T follicular helper cell (primary cell): ENCODE data around the gene MRM2.

Source experiments
- DNase-seq: peaks from one replicate; pipeline ENCODE4 v3.0.0-alpha.2; 2020; ENCODE audit warnings: low read depth

The MRM2 gene

DNA sequence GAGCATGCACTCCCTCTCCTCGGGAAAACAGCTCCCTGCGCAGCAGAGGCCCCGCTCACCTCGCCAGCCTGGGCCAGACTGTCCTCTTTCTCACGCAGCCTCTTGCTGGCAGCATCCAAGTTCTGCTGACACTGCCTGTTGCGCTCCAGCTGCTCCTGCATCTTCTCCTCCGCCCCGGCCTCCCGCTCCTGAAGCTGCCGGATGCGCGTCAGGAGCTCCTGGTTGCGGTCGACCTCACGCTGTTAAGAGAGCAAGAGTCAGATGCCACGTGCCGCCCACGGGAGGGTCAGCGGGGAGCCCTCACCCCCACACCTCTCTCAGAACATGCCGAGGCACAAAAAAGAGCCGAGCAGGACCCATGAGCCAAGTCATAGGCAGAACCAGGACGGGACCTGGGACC is 19.5 kb downstream of the MRM2 start:
- DNase-seq, result no peak

DNA sequence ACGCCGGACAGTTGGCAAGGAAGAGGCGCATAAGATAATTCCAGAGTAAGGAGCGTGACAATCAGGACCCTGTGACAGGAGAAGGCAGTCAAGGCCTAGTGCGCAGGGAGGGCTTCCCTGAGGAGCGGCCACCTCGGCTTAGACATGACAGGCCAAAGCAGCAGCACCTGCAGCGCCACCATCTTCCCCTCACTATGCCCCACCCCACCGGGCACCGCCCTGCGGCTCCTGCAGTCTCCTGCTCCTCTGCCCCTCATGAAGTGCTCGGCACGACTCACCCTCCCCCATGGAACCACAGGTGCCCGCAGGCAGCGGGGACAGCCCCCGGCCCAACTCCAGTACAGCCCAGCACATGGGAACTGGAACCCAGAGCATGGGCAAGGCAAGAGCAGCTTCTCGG is 21.1 kb downstream of the MRM2 start:
- DNase-seq, result no peak

DNA sequence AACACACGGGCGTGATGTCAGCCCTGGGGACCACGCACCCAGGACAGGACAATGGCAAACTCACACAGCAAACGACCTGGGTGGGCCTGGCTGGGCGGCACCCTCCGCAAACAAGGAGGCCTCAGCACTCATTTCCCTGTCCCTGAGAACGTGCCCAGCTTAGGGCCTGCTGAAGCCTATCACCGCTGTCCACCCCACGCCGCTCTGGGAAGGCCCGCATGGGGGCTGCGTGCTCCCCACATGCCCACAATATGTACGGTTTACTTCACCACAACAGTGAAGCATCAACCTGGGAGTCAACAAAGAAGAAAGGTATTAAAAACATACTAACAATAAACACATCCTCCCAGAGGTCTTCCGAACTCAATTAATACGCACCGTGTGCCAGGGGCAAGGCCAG is 21.5 kb downstream of the MRM2 start:
- DNase-seq, result no peak

DNA sequence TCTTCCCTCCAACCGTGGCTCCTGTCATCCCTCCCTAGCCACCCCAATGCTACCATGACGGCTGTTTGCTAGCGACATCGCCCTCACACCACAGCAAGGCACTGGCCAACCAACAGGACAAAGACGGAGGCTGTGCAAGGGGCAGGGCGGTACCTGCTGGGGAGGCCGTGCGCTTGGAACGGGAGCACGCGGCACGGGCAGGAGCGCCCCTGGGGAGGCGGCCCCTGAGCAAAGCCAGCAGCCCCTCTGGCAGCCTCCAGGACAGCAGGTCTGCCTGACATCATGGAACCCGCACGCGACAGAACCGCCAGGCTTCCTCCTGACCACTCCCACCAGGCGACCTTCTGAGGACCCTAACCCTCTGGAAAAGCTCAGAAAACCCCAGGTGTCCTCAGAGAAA is 22.0 kb downstream of the MRM2 start:
- no peak for DNase-seq

DNA sequence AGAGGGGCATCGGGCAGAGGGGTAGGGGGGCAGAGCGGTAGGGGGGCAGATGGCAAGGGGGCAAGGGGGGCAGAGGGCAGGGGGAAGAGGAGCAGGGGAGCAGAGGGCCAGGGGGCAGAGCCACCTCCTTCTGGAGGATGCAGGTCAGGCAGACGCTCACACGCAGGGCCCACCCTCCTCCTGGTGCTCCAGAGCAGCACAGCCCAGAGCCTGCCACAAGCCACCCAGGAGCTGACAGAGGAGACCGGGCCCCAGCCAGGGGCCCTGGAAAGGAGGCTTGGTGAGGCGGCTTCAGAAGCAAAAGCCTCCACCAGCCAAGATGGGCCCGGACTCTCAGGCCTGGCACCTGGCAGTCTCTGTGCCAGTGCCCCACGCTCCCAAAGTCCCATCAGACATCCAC is 22.4 kb downstream of the MRM2 start:
- DNase-seq, result no peak

- DNase-seq, result no peak
Observed at GRCh38 chr7:2219136-2219535, 22.9 kb downstream of the MRM2 start.

DNA sequence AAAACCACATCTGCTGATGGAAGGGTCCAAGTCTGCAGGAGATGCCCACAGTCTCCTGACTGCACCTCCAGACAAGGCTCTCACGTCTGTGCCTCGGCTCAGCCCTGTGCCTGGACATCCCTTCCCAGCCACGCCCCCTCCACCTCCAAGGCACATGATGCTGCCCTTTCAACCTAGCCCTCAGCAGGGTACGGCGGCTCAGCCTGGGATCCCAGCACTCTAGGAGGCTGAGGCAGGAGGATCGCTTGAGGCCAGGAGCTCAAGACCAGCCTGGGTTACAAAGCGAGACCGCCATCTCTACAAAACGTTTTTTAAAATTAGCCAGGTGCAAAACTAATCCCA is 23.6 kb downstream of the MRM2 start:
- DNase-seq, result no peak

- DNase-seq, result no peak
Observed at GRCh38 chr7:2217716-2218443, 24.1 kb downstream of the MRM2 start.

DNA sequence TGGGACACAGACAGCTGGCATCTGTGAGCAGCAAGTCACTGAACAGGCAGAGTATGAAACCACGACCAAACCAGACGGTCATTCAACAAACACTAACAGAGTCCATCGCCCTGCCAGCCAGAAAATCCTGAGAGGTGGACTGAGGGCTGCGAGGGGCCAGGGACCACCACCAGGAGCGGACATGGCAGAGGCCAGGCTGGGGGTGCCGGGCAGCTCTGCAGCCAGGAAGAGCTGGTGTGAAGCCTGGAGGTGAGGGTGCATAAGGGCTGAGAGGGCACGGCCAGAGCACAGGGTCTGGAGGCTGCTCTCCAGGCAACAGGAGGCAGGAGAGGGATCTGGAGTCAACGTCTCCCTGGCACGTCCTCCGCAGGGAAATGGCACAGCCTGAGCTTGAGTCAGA is 24.8 kb downstream of the MRM2 start:
- no peak for DNase-seq

GRCh38 chr7:2215851-2216250 is 26.2 kb downstream of the MRM2 start:
- DNase-seq, result no peak

DNA sequence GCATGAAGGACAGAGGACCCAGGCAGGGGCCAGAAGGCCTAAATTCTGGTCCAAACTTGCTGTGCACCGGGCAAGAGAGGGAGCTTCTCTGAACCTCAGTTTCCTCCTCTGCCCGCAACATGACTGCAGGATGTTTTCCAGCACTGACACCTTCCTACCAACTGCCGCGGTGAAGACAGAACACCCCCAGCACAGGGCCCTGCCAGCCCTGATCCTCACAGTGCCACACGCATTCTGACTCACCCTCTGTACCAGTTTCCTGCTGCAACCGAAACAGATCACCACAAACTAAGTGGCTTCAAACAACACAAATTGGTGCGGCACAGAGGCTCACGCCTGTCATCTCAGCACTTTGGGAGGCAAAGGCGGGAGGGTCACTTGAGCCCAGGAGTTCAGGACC is 27.4 kb downstream of the MRM2 start:
- no peak for DNase-seq

DNA sequence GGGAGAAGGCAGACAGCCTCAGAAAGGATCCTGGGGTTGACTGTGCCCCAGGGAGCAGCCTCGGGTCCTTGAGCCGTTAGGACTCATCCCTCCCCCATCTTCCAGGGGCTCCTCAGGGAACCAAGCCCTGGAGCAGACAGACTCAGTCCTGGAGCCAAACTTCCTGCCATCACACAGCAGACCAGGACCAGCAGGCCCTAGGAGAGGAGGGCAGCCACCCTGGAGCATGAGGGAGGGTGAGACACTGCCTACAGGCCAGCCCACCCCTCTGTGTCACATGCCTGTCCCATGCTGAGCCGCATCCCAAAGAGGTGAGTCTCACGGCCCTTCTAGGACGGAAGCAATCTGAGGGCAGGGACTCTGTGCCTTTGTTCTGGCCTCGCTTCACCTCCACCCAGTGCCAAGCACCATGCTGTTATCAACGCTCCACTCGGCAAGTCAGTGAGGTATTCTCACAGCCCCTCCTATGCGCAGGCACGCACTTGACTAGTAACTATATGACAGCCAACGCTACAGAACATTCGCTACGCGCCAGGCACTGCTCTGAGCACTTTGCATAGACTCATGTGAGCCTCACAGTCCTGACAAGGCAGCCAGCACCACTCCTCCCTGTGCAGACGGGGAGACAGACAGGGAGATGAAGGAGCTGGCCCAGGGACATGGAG is 28.3 kb downstream of the MRM2 start:
- DNase-seq, result no peak

- no peak for DNase-seq
Observed at GRCh38 chr7:2212906-2213305, 29.1 kb downstream of the MRM2 start.

DNA sequence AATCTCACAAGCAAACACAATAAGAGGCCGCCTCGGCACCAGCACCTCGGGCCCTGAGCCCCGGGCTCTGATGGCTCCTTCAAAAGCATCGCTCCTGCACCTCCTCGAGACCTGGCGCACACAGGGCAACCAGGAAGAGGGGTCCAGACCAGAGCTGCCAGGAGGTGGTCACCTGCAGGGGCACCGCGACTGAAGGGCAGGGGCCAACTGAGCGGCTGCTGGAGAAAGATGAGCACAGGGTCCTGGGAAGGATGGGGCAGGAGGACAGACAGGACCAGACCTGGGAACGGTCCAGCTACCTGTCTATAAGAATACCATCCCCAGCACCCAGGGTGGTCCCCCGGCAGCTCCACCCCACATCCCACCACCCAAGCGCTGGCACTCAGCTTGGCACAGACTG is 30.1 kb downstream of the MRM2 start:
- no peak for DNase-seq

DNA sequence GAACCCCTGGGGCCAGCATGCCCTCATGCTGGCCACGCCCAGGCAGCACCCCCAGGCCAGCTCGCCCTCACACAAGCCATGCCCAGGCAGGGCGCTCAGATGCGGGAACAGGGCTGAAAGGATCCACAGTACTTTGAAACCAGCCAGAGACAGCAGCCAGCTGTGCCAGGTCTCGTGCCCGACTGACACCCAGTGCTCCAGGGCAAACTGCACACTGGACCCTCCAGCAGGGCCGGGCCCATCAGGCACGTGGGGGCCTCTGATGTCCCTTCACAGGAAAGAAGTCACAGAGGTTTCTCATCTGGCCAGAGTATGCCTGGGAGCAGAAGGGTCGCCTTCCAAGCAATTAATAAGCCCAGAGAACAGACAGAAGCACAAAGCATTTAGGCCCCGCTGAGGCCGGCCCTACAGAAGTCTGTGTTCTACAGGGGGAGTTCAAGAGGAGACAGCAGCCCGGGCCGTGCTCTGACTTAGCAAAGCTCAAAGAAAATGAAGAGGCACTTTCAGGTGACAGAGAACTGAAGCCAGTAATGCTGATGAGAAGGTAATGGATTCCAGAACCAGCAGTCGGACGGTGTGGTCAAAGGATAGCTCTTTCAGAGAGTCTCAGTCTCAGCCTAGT is 30.6 kb downstream of the MRM2 start:
- no peak for DNase-seq

DNA sequence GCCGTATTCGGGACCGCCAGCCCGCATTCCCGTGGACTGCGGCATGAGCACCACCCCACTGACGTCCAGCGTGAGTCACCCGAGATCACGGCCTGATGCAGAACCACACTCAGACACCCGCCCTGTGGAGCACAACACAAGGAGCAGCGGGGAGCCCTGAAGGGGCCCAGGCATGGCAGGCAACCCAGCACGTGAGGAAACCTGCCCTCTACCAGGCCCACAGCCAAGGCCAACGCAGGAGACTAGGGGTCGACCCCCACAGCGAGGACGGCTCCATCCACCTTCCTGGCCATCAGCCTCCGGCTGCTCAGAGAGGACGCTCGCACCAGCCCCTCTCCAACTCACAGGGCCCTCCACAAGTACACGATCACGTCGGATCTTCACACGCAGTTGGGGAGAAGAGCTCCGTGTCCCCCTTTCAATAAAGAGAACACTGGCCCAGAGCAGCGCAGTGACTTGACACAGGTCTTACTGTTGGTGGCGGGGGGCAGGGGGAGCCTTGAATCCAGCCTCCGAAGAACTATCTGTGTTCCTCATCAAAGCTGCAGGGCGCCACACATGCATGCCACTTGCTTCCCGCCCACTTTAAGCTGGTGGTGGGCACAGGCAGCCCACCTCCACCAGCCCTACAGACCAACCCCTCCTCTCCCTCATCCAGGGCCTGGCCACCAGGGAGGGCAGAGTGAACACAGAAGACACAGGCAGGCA is 31.3 kb downstream of the MRM2 start:
- no peak for DNase-seq

DNA sequence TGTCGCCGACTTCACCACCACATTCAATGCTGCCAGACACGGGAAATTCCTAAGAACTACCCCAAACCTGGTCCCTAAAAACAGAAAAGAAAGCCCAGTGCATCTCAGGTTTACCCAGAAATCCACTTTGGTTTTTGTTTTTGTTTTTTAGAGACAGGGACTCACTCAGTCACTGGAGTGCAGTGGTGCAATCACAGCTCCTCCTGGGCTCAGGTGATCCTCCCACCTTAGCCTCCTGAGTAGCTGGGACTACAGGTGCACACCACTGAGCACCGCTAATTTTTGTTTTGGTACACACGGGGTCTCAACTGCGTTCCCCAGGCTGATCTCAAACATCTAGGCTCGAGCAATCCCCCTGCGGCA is 32.1 kb downstream of the MRM2 start:
- no peak for DNase-seq

DNA sequence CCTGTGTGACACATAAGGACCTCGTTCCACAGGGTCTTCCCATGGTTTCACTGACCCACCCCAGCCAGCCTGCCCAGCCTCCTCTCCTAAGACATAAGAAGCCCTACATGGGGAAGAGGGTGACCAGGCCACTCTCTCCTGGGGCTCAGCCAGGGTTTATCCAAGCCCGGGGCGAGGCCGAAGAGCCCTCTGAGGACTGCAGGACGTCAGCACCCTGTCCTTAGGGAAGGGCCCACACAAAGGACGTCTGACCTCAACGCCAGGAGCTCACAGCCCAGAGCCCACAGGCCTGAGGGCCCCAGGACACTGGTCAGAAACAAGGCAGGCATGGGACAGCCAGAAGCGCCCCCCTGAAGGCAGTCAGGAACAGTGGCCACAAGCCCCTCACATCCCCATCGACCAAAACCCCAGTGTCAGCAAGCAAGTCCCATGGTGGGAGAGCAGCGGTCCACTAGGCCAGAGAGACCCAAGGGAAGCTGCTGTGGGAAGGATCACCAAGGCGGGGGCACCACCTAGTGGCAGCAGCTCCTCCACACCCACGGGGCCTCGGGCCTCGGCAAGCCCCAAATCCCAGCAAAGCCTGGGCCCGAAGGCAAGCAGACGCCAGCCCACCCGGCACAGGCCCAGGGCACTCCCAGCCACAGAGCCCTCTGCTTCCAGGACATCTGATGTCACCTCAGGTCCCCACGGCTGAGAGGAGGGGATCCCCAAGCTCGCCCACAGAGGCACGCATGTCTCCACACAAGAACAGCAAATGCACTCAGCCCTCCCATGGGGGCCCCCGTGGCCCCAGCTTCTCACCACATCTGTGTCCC is 32.7 kb downstream of the MRM2 start:
- DNase-seq, result no peak

- no peak for DNase-seq
Observed at GRCh38 chr7:2208712-2209111, 33.3 kb downstream of the MRM2 start.

- DNase-seq, result no peak
Observed at GRCh38 chr7:2205036-2205780, 36.8 kb downstream of the MRM2 start.

- DNase-seq, result no peak
Observed at GRCh38 chr7:2204446-2204845, 37.6 kb downstream of the MRM2 start.
